ENCODE measurements around the gene PCLAF. TPM values are rescaled to one million over a fixed set of nuclear protein-coding genes. Genes with fewer than 3 reads are reported as not detected.

PCLAF gene
- total and polyA plus RNA-seq, 2 of the 13 experiments (the other 11 are each of a cell fraction or from before 2014, with no cell fraction given), result 98.6 to 98.9 TPM

- TF ChIP-seq ZNF646 (CRISPR knock-in tag; IDR thresholded peaks at IDR 0.05) (no peak), SRY (CRISPR knock-in tag; IDR thresholded peaks at IDR 0.05) (peak; percentile 75; the same call in 1 of the 2 replicates), SP4 (CRISPR knock-in tag; IDR thresholded peaks at IDR 0.05) (peak; percentile 98), ZBTB40 (IDR thresholded peaks at IDR 0.05) (peak; percentile 95), ZBTB40 (CRISPR knock-in tag; IDR thresholded peaks at IDR 0.05) (peak; percentile 94), IRF2 (CRISPR knock-in tag; IDR thresholded peaks at IDR 0.05) (peak; percentile 99), IRX3 (CRISPR knock-in tag; IDR thresholded peaks at IDR 0.05; ENCODE audit: borderline replicate concordance, low read depth) (no peak), HNRNPH1 (optimal IDR thresholded peaks at IDR 0.05; ENCODE audit: low read depth, low read length) (peak; percentile 65), TMF1 (CRISPR knock-in tag; IDR thresholded peaks at IDR 0.05; ENCODE audit: low read depth) (0 out of 2 replicates have a peak, but pooled peaks have one; percentile 39), CEBPZ (IDR thresholded peaks at IDR 0.05; ENCODE audit: low read length) (no peak)
Measured at GRCh38 chr15:64387562-64388168, 6.4 kb upstream of the PCLAF start, which contains the start of gene TRIP4 (continued).

Measured in HepG2 (cell line).